Activated T-cell treated with anti-CD3 and anti-CD28 coated beads, Interleukin-2, amount 50 U/mL, for 24 hours (primary cell): Measurements from ENCODE around the gene FGF5.
"Not testable (repeated sequence)": the region's sequence is repeated elsewhere in the genome, so short reads cannot be mapped to it uniquely, and the experiment has no call there.

Experiments
- DNase-seq: peaks from one replicate; pipeline ENCODE4 v3.0.0-alpha.2; 2020
- H3K27ac Mint-ChIP-seq: 2 replicates; pipeline ENCODE4 v1.8.0; 2020; ENCODE audit warnings: mild to moderate bottlenecking, mixed read lengths
- H3K27me3 Mint-ChIP-seq: 2 replicates; pipeline ENCODE4 v1.8.0; 2020; ENCODE audit warnings: mixed read lengths
- H3K36me3 Mint-ChIP-seq: 2 replicates; pipeline ENCODE4 v1.8.0; 2020; ENCODE audit warnings: low read depth, mixed read lengths
- H3K4me1 Mint-ChIP-seq: 2 replicates; pipeline ENCODE4 v1.8.0; 2020; ENCODE audit warnings: low read depth, mixed read lengths
- H3K4me3 Mint-ChIP-seq: 2 replicates; pipeline ENCODE4 v1.8.0; 2020; ENCODE audit warnings: mild to moderate bottlenecking, moderate library complexity, mixed read lengths
- H3K9me3 Mint-ChIP-seq: 2 replicates; pipeline ENCODE4 v1.8.0; 2020; ENCODE audit warnings: mixed read lengths

Gene FGF5

GRCh38 chr4:80239480-80240150, 26.8 kb upstream of the FGF5 start:
- Mint-ChIP-seq H3K4me1 (no peaks in the 10 kb centered on the region), H3K9me3 (no peaks in the 10 kb centered on the region), H3K27ac (no peak overlapping the region), H3K36me3 (no peaks in the 10 kb centered on the region), H3K4me3 (no peak overlapping the region), H3K27me3 (peaks cover 8% of the 10 kb centered on the region)
- DNase-seq: no peak

- DNase-seq: no peak
- H3K4me1 Mint-ChIP-seq: no peaks in the 10 kb centered on the region
- H3K36me3 Mint-ChIP-seq: no peaks in the 10 kb centered on the region
Observed at GRCh38 chr4:80240976-80241375, 25.5 kb upstream of the FGF5 start.

GRCh38 chr4:80243274-80244018, 23.0 kb upstream of the FGF5 start:
- H3K4me1 Mint-ChIP-seq: no peaks in the 10 kb centered on the region
- no peak for DNase-seq
- H3K36me3 Mint-ChIP-seq: no peaks in the 10 kb centered on the region
- peaks cover 15% of the 10 kb centered on the region for H3K27me3 Mint-ChIP-seq
- no peaks in the 10 kb centered on the region for H3K9me3 Mint-ChIP-seq
- H3K4me3 Mint-ChIP-seq: no peak overlapping the region
- no peak overlapping the region for H3K27ac Mint-ChIP-seq

More at GRCh38 chr4:80240976-80241375, 25.5 kb upstream of the FGF5 start:
- H3K4me3 Mint-ChIP-seq: no peak overlapping the region
- no peak overlapping the region for H3K27ac Mint-ChIP-seq
- peaks cover 7% of the 10 kb centered on the region for H3K27me3 Mint-ChIP-seq
- no peaks in the 10 kb centered on the region for H3K9me3 Mint-ChIP-seq

- H3K4me3 Mint-ChIP-seq, H3K9me3 Mint-ChIP-seq, H3K4me1 Mint-ChIP-seq, DNase-seq, H3K36me3 Mint-ChIP-seq, H3K27ac Mint-ChIP-seq: not testable (repeated sequence)
- H3K27me3 Mint-ChIP-seq: peaks cover 23% of the 10 kb centered on the region
Observed at GRCh38 chr4:80247484-80247883, 19.0 kb upstream of the FGF5 start.

- no peaks in the 10 kb centered on the region for H3K36me3 Mint-ChIP-seq
- H3K9me3 Mint-ChIP-seq: no peaks in the 10 kb centered on the region
Observed at GRCh38 chr4:80249144-80249543, 17.3 kb upstream of the FGF5 start.

GRCh38 chr4:80252427-80252826, 14.0 kb upstream of the FGF5 start:
- Mint-ChIP-seq H3K36me3 (no peaks in the 10 kb centered on the region), H3K27me3 (peaks cover 37% of the 10 kb centered on the region), H3K4me3 (no peak overlapping the region), H3K9me3 (no peaks in the 10 kb centered on the region), H3K27ac (no peak overlapping the region), H3K4me1 (no peaks in the 10 kb centered on the region)
- DNase-seq: no peak

More at GRCh38 chr4:80249144-80249543, 17.3 kb upstream of the FGF5 start:
- Mint-ChIP-seq H3K4me3 (no peak overlapping the region), H3K27ac (no peak overlapping the region), H3K4me1 (no peaks in the 10 kb centered on the region), H3K27me3 (peaks cover 23% of the 10 kb centered on the region)
- no peak for DNase-seq

GRCh38 chr4:80252953-80253352, 13.5 kb upstream of the FGF5 start:
- Mint-ChIP-seq H3K27me3 (peaks cover 39% of the 10 kb centered on the region), H3K4me1 (no peaks in the 10 kb centered on the region), H3K9me3 (no peaks in the 10 kb centered on the region), H3K27ac (no peak overlapping the region), H3K36me3 (no peaks in the 10 kb centered on the region), H3K4me3 (no peak overlapping the region)
- no peak for DNase-seq

- DNase-seq: no peak
Observed at GRCh38 chr4:80253510-80253909, 13.0 kb upstream of the FGF5 start.

GRCh38 chr4:80254114-80254513, 12.3 kb upstream of the FGF5 start:
- no peak for DNase-seq
- Mint-ChIP-seq H3K9me3 (no peaks in the 10 kb centered on the region), H3K27ac (no peak overlapping the region), H3K36me3 (no peaks in the 10 kb centered on the region), H3K4me3 (no peak overlapping the region), H3K27me3 (peaks cover 40% of the 10 kb centered on the region), H3K4me1 (no peaks in the 10 kb centered on the region)

More at GRCh38 chr4:80253510-80253909, 13.0 kb upstream of the FGF5 start:
- no peaks in the 10 kb centered on the region for H3K9me3 Mint-ChIP-seq
- H3K4me1 Mint-ChIP-seq: no peaks in the 10 kb centered on the region
- H3K27me3 Mint-ChIP-seq: peaks cover 40% of the 10 kb centered on the region
- H3K4me3 Mint-ChIP-seq: no peak overlapping the region
- no peak overlapping the region for H3K27ac Mint-ChIP-seq
- H3K36me3 Mint-ChIP-seq: no peaks in the 10 kb centered on the region

- no peaks in the 10 kb centered on the region for H3K9me3 Mint-ChIP-seq
- no peaks in the 10 kb centered on the region for H3K36me3 Mint-ChIP-seq
- H3K4me3 Mint-ChIP-seq: no peak overlapping the region
- peaks cover 40% of the 10 kb centered on the region for H3K27me3 Mint-ChIP-seq
- H3K4me1 Mint-ChIP-seq: no peaks in the 10 kb centered on the region
- no peak overlapping the region for H3K27ac Mint-ChIP-seq
- no peak for DNase-seq
Observed at GRCh38 chr4:80255329-80256095, 11.0 kb upstream of the FGF5 start.

- no peak for DNase-seq
- Mint-ChIP-seq H3K9me3 (no peaks in the 10 kb centered on the region), H3K36me3 (no peaks in the 10 kb centered on the region), H3K27ac (no peak overlapping the region), H3K27me3 (peaks cover 46% of the 10 kb centered on the region), H3K4me1 (no peaks in the 10 kb centered on the region), H3K4me3 (no peak overlapping the region)
Observed at GRCh38 chr4:80257851-80258250, 8.6 kb upstream of the FGF5 start.

- Mint-ChIP-seq H3K36me3 (no peaks in the 10 kb centered on the region), H3K27me3 (peaks cover 57% of the 10 kb centered on the region), H3K9me3 (no peaks in the 10 kb centered on the region), H3K27ac (no peak overlapping the region), H3K4me3 (no peak overlapping the region), H3K4me1 (peaks cover under 1% of the 10 kb centered on the region)
- DNase-seq: no peak
Observed at GRCh38 chr4:80259012-80259411, 7.5 kb upstream of the FGF5 start.

- H3K4me1 Mint-ChIP-seq: peaks cover 4% of the 10 kb centered on the region
Observed at GRCh38 chr4:80259817-80260216, 6.6 kb upstream of the FGF5 start.

GRCh38 chr4:80261989-80262600, 4.4 kb upstream of the FGF5 start:
- peaks cover 26% of the 10 kb centered on the region for H3K4me1 Mint-ChIP-seq
- H3K36me3 Mint-ChIP-seq: no peaks in the 10 kb centered on the region
- H3K27me3 Mint-ChIP-seq: peaks cover 64% of the 10 kb centered on the region
- H3K27ac Mint-ChIP-seq: no peak overlapping the region
- DNase-seq: no peak
- no peaks in the 10 kb centered on the region for H3K9me3 Mint-ChIP-seq
- no peak overlapping the region for H3K4me3 Mint-ChIP-seq

More at GRCh38 chr4:80259817-80260216, 6.6 kb upstream of the FGF5 start:
- H3K27ac Mint-ChIP-seq: no peak overlapping the region
- no peak for DNase-seq
- no peak overlapping the region for H3K4me3 Mint-ChIP-seq
- no peaks in the 10 kb centered on the region for H3K9me3 Mint-ChIP-seq
- H3K36me3 Mint-ChIP-seq: no peaks in the 10 kb centered on the region
- H3K27me3 Mint-ChIP-seq: peaks cover 59% of the 10 kb centered on the region
